ENCODE data around the gene CREB3L1.

The CREB3L1 gene

DNA sequence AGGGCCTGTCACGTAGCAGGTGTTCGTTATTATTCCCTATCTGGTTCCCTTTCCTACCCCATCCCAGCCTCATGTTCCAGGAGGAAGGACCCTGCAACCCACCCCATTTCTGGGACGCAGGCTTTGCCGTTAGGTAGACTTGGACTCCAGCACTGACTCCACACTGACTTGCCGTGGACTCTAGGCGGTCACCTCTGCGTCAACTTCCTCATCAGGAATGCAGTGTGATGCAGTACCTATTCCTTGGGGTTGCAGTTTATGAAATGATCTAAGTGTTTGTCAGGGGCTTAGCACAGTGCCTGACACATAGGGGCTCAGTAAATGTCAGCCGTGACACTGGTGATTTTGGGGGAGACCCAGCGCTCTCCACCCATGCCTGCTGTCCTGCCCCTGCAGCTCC lies 86.6 kb downstream of the CREB3L1 start:
- H2AFZ ChIP-seq (ENCODE audit: low read depth, low read length, severe bottlenecking), result no peak overlapping the region
- no peaks in the 10 kb centered on the region for H3F3A ChIP-seq (ENCODE audit: insufficient read depth)
- H3K4me2 ChIP-seq (ENCODE audit: low read depth, low read length, poor library complexity, severe bottlenecking), result no peak overlapping the region
- H3K27ac ChIP-seq (ENCODE audit: low read depth, low read length), result no peak overlapping the region
- no peak overlapping the region for H3K9ac ChIP-seq (ENCODE audit: low read length)
- H3K79me2 ChIP-seq (ENCODE audit: insufficient read depth, low read length), result 0 out of 2 replicates have a peak, but pooled peaks cover 4% of the 10 kb centered on the region
- no peaks in the 10 kb centered on the region for H3K36me3 ChIP-seq (ENCODE audit: low read length)
- H3K27me3 ChIP-seq (ENCODE audit: low read length), result no peaks in the 10 kb centered on the region
- no peak overlapping the region for H3K4me3 ChIP-seq (ENCODE audit: insufficient read depth, low read length, poor library complexity, severe bottlenecking)
- no peaks in the 10 kb centered on the region for H4K20me1 ChIP-seq (ENCODE audit: low read depth, low read length)
- H3K9me2 ChIP-seq (replicated peaks; ENCODE audit: insufficient read depth, low read length), result no peaks in the 10 kb centered on the region
- H3K9me3 ChIP-seq (ENCODE audit: insufficient read depth, low read length), result no peaks in the 10 kb centered on the region
- TF ChIP-seq EZH2phosphoT487 (conservative IDR thresholded peaks at IDR 0.05; ENCODE audit: low read length), result no peak
- TF ChIP-seq, protein P1, sequence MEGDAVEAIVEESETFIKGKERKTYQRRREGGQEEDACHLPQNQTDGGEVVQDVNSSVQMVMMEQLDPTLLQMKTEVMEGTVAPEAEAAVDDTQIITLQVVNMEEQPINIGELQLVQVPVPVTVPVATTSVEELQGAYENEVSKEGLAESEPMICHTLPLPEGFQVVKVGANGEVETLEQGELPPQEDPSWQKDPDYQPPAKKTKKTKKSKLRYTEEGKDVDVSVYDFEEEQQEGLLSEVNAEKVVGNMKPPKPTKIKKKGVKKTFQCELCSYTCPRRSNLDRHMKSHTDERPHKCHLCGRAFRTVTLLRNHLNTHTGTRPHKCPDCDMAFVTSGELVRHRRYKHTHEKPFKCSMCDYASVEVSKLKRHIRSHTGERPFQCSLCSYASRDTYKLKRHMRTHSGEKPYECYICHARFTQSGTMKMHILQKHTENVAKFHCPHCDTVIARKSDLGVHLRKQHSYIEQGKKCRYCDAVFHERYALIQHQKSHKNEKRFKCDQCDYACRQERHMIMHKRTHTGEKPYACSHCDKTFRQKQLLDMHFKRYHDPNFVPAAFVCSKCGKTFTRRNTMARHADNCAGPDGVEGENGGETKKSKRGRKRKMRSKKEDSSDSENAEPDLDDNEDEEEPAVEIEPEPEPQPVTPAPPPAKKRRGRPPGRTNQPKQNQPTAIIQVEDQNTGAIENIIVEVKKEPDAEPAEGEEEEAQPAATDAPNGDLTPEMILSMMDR (IDR thresholded peaks at IDR 0.05; ENCODE audit: insufficient read depth, low read length, poor library complexity, severe bottlenecking), result no peak

DNA sequence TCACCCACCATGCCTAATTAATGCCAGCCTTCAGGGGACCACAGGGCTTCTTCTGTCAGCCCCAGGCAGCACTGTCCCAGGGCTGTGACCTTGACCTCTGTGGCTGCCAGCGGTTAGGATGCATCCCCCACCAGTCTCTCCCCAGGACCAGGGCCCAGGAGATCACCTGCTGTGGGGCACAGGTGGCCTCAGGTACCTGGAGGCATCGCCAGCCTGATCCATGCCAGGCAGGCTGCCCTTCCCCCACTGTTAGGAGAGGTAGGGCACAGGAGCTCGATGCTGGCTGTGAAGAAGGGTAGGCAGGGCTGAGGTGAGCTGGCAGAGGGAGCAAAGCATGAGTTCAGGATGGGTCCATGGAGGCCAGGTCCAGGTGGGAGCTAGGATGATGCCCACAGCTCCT lies 87.3 kb downstream of the CREB3L1 start:
- Histone ChIP-seq H3K79me2 (ENCODE audit: insufficient read depth, low read length) (0 out of 2 replicates have a peak, but pooled peaks cover 4% of the 10 kb centered on the region), H3K4me2 (ENCODE audit: low read depth, low read length, poor library complexity, severe bottlenecking) (no peak overlapping the region), H3F3A (ENCODE audit: insufficient read depth) (no peaks in the 10 kb centered on the region), H3K4me3 (ENCODE audit: insufficient read depth, low read length, poor library complexity, severe bottlenecking) (no peak overlapping the region), H3K9me3 (ENCODE audit: insufficient read depth, low read length) (no peaks in the 10 kb centered on the region), H4K20me1 (ENCODE audit: low read depth, low read length) (no peaks in the 10 kb centered on the region), H3K9ac (ENCODE audit: low read length) (no peak overlapping the region), H3K27me3 (ENCODE audit: low read length) (no peaks in the 10 kb centered on the region), H2AFZ (ENCODE audit: low read depth, low read length, severe bottlenecking) (no peak overlapping the region), H3K36me3 (ENCODE audit: low read length) (no peaks in the 10 kb centered on the region), H3K27ac (ENCODE audit: low read depth, low read length) (no peak overlapping the region), H3K9me2 (replicated peaks; ENCODE audit: insufficient read depth, low read length) (no peaks in the 10 kb centered on the region)
- no peak for TF ChIP-seq EZH2phosphoT487 (conservative IDR thresholded peaks at IDR 0.05; ENCODE audit: low read length)
- TF ChIP-seq, protein P1 (IDR thresholded peaks at IDR 0.05; ENCODE audit: insufficient read depth, low read length, poor library complexity, severe bottlenecking), result no peak

DNA sequence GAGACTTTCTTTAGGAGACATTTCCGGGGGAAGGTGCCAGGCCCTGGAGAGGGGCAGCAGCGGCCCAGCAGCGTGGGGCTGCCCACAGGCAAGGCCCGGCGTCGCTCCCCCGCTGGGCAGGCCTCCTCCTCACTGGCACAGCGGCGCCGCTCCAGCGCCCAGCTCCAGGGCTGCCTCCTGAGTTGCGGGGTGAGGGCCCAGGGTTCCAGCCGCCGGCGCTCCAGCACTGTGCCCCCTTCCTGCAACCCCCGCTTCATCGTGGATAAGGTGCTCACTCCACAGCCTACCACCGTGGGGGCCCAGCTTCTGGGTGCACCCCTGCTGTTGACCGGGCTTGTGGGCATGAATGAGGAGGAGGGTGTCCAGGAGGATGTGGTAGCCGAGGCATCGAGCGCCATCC lies 88.8 kb downstream of the CREB3L1 start:
- no peaks in the 10 kb centered on the region for H3K9me3 ChIP-seq (ENCODE audit: insufficient read depth, low read length)
- no peaks in the 10 kb centered on the region for H3K27me3 ChIP-seq (ENCODE audit: low read length)
- TF ChIP-seq, protein P1 (IDR thresholded peaks at IDR 0.05; ENCODE audit: insufficient read depth, low read length, poor library complexity, severe bottlenecking), result no peak
- H3F3A ChIP-seq (ENCODE audit: insufficient read depth), result no peaks in the 10 kb centered on the region
- no peaks in the 10 kb centered on the region for H4K20me1 ChIP-seq (ENCODE audit: low read depth, low read length)
- no peak overlapping the region for H3K9ac ChIP-seq (ENCODE audit: low read length)
- no peak overlapping the region for H3K4me3 ChIP-seq (ENCODE audit: insufficient read depth, low read length, poor library complexity, severe bottlenecking)
- no peaks in the 10 kb centered on the region for H3K9me2 ChIP-seq (replicated peaks; ENCODE audit: insufficient read depth, low read length)
- no peak overlapping the region for H2AFZ ChIP-seq (ENCODE audit: low read depth, low read length, severe bottlenecking)
- no peaks in the 10 kb centered on the region for H3K36me3 ChIP-seq (ENCODE audit: low read length)
- no peak overlapping the region for H3K27ac ChIP-seq (ENCODE audit: low read depth, low read length)
- H3K79me2 ChIP-seq (ENCODE audit: insufficient read depth, low read length), result 0 out of 2 replicates have a peak, but pooled peaks cover 4% of the 10 kb centered on the region
- H3K4me2 ChIP-seq (ENCODE audit: low read depth, low read length, poor library complexity, severe bottlenecking), result no peak overlapping the region
